DMS79 treated with DMSO at 0.1 percent for 48 hours (cell line): ENCODE measurements around the gene CTSW.
A peak's percentile ranks its signal among the peaks of the same experiment; 100 is the strongest.

Source experiments
- DNase-seq: peaks from one replicate; lab custom pipeline; 2025; lab: John Stamatoyannopoulos, UW

The CTSW gene

DNA sequence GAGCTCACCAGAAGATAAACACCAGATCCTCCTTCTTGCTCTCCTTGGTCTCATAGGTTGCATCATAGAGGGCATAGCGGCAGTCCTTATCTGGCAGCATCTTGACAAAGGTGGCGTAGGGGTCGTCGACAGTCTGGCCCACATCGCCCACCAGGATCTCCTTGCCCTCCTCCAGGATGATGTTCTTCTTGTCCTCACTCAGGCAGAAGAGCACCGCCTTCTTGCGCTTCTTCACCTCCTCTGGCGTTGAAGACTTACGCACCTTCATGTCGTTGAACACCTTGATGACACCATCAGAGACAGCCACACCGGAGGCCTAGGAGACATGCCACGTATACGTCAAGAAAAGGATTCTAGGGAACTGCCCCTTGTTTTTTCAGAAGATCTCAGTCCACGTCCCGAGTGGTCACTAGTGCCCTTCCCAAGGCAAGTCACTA lies 23.7 kb upstream of the CTSW start:
- no peak for DNase-seq

DNA sequence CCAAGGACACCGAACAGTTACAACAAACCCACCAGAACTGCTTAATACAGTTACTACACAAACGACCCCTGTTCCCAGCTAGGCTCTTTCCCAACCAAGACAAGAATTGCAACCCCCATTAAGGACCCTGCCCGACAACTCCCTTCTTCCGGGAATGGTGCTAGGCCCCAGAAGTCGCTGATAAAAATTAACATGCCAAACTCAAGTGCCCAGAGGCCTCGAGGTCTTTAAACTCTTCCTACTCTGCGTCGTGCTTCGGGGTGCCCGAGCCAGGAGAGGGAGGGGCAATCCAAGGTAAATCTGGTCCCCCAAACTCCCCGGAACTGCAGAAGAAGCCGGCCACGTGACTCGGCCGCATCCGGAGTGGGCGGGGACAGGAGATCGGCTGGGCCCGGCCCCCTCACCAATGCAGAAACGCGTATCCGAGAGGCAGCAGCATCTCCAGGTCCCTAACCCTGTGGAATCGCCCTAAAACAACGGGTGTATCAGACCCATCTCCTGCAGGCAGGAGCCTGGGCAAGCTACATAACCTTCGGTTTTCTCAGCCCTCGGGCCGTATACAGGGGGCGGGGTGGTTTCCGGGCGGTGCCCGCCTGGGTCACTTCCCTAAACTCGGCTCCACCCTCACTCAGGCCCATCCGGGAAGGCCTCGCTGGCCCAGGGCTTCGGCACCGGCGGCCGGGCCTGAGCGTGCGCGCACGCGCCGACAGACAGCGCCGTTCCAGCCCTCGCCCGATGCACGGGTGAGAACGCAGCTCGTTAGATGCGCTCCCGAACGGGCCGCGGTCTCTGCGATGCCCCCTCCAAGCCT lies 22.7 kb upstream of the CTSW start:
- DNase-seq: peak; percentile 24

DNA sequence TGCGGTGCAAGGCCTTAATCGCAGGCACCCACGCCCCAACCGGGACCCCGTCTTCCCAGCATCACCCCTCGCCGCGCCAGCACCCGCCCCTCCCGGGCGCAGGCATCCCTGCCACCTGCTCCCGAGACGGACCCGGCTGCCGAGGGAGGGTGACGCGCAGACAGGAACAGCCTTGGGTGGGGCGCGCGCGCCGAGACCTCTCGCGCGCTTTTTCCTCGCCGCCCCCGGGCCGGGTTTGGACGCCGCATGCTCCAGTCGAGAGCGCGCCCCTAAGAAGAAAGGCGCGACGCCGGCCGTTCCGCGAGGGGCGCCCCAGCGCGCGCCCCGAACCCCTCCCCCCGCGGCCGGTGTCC lies 22.2 kb upstream of the CTSW start:
- no peak for DNase-seq

DNA sequence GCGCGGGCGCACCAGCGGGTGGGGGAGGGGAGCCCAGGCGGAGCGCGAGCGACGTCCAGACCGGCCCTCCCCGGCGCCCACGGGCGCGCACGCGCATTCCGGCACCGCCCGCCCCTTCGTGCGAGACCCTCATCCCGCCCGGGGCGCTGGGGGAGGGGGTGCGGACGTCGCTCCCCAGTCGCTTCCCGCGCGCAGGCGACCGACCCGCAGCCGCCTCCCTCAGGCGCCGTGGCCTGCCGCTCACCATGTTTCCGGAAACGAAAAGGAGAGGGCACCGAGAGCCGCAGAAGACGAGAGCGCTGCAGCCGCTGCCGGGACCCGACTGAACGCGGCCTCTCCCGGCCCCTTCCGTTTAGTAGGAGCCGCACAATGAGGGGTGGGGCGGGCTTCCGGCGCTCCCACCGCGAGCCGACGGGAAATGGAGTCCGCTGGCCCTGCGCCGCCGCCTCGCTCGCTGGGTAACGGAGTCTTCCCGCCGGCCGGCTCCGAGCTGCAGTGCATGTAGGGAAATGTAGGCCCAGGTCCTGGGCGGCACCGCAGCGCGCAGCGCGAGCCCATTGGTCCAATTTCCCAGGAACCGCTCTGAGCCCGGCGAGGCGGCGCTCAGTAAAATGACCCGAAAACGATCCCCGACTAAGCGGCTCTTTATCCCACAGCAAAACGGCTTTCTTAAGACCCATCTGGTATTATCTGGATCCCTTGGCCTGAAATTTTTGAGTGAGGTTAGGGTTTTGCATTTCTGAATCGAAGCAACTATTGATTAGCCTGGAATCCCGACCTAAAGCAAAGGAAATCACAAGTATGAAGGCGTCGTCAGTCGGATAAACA lies 21.6 kb upstream of the CTSW start, which contains the start of gene CFL1:
Gene CFL1, minus strand, starts transcription at position 328 of the 828 bp plus-strand sequence. Its CDS starts 81 bp downstream, at position 247.
- DNase-seq: peak; percentile 92

DNA sequence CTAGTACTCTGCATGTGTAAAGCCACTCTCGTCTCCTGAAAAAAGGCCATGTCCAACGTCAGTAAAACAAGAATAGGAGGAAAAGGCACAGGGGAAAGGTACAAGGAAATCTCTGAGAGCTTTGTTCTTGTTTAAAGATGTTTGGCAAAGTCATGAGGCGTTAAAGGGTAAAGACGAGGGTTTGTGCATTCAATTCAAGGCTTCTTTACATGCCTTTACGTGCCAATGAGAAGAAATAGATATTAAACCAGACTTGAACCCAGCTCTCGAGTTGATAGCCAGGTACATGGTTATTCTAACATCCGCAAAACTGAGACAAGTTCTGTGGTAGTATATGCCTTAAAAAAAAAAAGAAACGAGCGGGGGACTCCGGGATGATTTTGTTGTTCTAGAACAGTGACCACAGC lies 21.0 kb upstream of the CTSW start:
- DNase-seq: no peak

DNA sequence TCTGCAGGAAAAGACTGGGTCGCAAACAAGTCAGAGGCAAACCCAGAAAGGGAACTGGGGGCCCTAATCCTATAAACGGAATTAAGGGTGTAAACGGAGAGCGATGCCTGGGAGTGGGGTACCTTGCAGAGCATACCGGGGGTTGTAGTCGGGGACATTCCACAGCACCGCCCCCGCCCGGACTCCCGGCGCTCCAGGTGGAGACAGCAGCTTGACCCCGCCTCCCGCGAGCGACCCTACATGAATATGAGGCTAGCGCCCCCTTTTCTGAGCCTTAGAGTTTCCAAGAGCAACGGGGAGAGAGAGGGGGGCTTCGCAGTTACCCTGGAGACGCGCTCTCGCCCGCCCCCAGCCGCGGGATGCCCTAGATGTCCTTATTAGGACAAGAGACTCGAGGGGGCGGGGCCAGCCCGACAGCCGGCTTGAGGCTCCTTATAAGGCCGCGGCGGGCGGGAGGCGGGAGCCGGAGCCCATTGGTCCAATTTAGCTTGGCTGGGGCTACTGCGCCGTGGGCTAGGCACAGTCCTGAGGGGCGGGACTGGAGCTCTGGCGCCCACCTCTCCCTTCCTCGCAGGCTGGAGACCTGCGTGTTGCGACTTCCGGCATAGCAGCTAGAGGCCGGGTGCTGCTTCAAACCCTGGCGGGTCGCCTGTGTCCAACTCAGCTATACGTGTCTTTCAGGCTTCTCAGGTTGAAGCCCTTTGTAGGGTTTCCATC lies 20.4 kb upstream of the CTSW start:
- peak; percentile 99 for DNase-seq

DNA sequence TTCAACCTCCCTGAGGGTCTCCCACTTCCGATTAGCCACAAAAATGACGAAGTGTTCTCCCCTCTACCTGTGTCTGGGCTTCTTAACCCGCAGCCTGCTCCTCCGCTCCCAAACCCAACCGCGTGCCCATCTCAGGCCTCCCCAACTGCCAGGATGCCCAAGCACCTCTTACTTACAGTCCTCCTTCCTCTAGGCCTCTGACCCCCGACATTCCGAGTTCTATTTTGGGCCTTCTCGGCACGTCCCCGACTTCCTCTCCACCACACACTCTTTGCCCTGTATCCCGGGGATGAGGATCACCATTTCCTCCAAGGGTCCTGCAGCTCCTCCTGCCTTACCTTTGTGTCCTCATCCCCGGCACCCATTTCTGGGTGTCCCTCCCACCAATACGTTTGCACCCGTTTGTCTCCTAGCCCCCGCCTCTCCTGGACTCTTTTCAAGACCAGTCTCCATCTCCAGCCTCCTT lies 19.8 kb upstream of the CTSW start:
- DNase-seq: no peak

DNA sequence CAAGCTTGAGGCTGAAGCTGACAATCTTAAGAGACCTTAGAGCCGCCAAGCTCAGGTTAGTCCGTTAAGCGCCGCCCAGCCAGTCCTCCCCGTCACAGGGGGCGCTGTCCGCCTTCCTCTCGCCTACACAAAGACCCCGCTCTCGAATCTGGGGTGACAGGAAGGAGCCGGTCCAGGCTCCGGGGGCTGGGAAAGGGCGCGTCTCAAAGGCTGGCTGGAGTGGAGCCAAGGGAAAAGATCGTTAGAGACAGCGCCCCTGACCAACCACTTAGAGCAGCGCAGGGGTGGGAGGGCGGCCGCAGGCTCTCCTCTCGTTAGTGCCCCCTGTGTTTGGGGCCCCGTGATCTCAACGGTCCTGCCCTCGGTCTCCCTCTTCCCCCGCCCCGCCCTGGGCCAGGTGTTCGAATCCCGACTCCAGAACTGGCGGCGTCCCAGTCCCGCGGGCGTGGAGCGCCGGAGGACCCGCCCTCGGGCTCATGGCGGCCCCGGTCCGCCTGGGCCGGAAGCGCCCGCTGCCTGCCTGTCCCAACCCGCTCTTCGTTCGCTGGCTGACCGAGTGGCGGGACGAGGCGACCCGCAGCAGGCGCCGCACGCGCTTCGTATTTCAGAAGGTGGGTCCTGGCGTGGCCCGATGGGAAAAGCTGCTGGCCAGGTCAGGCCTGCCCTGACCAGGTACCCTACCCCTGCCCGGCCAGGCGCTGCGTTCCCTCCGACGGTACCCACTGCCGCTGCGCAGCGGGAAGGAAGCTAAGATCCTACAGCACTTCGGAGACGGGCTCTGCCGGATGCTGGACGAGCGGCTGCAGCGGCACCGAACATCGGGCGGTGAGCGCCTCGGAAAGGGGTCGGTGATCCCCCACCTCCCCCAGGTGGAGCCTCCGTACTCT lies 19.1 kb upstream of the CTSW start, which contains the start of gene MUS81:
Gene MUS81, plus strand, starts transcription at position 156 of the 887 bp plus-strand sequence. Its CDS starts 321 bp downstream, at position 477.
- DNase-seq: peak; percentile 97

DNA sequence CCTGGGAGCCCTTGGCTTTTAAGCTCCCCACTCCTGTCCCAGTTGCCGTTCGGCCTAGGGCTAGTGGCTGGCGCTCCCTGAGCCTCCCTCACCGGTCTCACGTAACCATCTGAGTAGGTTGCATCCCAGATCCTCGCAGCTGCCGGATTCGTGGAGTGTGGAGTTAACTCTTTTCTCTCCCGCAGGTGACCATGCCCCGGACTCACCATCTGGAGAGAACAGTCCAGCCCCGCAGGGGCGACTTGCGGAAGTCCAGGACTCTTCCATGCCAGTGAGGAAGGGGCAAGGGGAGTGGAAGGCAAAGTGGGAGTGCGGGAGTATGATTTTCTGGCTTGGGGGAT lies 18.5 kb upstream of the CTSW start:
- DNase-seq: no peak

DNA sequence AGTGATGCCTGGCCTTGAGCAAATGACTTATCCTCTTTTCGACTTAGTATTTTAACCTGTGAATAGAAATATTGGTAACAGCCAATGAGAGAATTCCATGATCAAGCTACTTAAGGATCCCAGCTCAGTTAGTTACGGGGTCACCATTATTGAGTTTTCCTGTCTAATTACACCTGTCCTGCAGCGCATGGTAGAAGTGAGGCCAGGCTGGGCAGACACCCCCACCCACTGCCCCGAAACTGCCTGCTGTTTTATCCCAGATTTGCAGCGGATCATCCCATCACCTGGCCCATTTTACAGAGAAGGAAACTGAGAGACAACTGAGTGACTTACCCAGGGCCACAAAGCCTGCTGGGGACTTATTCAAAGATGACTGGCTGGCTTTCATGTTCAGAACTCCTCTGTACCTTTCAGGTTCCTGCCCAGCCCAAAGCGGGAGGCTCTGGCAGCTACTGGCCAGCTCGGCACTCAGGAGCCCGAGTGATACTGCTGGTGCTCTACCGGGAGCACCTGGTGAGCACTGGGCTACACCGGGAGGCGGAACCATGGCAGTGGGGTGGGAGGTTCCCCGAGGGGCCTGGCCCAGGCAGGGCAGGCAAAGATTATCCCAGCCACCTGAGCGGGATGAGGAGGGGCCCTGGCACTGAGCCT lies 18.0 kb upstream of the CTSW start:
- DNase-seq: no peak

DNA sequence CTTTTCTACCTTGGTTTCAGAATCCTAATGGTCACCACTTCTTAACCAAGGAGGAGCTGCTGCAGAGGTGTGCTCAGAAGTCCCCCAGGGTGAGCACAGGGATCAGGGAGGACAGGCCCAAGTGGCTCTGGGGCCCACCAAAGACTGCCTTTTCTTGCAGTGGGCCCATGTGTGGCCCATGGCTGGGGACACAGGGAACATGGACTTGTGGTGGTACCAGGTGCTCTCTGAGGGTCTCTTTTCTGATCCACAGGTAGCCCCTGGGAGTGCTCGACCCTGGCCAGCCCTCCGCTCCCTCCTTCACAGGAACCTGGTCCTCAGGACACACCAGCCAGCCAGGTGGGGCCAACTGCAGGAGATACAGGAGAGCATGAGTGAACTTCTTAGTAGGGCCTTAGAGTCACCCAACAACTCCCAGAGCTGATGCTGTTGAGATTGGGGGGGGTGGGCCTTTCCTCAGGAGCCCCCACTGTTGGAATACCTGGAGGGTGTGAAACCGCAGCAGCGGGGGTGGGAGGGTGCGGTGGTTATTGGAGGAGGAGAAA lies 17.4 kb upstream of the CTSW start:
- DNase-seq: no peak

DNA sequence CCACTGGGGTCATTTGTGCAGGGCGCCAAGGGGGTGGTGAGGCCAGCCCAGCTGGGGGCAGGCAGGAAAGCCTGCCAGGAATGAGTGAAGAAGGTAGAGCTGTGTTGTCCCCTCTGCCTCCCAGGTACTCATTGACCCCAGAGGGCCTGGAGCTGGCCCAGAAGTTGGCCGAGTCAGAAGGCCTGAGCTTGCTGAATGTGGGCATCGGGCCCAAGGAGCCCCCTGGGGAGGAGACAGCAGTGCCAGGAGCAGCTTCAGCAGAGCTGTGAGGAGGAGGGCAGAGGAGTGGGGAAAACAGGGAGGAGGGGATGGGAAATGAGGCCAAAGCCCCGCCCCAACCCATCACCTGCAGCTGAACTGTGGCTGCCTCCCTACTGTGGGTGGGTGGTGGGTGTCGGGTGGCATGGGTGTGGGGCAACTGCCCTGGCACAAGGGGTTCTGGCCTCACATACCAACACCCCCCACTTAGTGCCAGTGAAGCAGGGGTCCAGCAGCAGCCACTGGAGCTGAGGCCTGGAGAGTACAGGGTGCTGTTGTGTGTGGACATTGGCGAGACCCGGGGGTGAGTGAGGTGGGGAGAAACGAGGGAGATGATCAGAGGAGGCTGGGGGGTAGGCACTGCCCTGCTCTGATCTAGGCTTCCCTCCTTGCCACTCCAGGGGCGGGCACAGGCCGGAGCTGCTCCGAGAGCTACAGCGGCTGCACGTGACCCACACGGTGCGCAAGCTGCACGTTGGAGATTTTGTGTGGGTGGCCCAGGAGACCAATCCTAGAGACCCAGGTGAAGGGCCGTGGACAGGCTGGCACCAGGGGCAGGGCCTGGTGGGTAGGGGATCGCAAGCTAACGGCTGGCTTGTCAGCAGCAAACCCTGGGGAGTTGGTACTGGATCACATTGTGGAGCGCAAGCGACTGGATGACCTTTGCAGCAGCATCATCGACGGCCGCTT lies 16.4 kb upstream of the CTSW start:
- DNase-seq: no peak

DNA sequence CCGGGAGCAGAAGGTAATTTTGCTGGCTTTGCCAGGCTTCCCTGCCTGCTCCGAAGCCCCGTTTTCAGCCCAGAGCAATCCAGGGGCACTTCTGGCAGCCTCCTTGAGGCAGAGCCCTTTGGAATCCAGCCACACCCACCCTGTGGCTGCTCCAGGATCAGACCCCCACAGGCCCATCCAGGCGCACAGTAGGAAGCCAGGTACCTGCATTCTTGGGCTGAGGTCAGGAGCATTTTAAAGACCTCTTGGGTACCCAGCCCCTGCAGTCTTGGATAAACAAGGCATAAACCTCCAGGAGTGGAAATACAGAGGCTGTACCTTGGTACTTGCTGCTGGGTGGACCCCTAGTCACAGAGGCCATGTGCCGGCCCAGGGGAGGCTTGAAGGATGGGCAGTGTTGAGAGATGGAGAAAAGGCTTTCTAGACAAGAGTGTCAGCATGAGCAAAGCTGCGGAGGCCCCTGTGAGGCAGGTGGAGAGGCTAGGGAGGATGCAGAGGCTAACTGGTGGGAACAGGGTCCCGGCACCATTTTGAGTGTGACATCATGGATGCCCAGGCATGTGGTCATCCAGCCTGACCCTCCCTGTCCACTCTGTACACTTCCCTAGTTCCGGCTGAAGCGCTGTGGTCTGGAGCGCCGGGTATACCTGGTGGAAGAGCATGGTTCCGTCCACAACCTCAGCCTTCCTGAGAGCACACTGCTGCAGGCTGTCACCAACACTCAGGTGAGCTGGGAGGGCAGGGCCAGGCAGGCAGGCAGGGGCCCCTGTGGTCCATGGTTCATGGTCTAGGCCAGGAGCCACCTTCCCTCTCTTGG lies 15.5 kb upstream of the CTSW start:
- DNase-seq: no peak

DNA sequence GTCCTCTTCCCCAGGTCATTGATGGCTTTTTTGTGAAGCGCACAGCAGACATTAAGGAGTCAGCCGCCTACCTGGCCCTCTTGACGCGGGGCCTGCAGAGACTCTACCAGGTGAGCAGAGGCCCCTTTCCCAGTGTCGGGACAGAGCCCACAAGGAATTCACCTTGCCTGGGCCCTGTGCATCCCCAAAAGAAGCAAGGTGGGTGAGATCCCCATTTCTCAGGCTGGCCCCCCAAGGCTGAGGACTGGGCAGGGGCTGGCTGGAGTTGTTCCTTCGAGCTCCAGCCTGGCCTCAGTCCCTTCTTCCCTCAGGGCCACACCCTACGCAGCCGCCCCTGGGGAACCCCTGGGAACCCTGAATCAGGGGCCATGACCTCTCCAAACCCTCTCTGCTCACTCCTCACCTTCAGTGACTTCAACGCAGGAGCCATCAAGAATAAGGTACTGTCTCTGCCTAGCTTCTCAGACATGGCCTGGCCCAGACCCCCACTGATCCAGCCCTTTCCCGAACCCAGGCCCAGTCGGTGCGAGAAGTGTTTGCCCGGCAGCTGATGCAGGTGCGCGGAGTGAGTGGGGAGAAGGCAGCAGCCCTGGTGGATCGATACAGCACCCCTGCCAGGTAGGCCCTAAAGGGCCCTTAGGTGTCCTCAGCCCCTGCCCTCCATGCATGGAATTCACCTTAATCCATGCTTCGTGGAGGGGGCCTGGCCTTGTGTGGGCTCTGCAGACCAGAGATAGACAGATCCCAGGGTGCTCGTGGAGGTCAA lies 14.7 kb upstream of the CTSW start:
- no peak for DNase-seq

DNA sequence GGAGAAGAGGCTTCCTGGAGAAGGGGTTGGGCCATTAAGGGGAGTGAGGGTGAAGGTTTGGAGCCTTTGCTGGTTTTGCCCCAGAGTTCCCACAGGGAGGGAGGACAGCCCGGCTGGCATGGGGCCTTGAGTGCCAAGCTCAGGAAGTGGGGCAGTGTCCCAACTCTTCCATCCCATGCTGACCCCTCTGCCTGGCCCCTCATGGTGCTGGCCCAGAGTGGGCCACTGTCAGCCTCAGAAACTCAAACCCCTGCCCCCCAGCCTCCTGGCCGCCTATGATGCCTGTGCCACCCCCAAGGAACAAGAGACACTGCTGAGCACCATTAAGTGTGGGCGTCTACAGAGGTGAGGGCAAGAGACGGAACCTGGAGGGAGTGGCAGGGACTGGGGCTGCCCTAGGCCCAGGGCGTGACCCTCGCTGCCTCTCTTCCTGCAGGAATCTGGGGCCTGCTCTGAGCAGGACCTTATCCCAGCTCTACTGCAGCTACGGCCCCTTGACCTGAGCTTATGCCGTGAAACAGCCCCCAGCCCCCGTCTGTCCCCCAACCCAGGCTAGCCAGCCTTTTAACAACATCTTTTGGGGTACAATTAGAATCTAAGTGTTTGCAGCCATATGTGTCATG lies 14.0 kb upstream of the CTSW start:
- no peak for DNase-seq

DNA sequence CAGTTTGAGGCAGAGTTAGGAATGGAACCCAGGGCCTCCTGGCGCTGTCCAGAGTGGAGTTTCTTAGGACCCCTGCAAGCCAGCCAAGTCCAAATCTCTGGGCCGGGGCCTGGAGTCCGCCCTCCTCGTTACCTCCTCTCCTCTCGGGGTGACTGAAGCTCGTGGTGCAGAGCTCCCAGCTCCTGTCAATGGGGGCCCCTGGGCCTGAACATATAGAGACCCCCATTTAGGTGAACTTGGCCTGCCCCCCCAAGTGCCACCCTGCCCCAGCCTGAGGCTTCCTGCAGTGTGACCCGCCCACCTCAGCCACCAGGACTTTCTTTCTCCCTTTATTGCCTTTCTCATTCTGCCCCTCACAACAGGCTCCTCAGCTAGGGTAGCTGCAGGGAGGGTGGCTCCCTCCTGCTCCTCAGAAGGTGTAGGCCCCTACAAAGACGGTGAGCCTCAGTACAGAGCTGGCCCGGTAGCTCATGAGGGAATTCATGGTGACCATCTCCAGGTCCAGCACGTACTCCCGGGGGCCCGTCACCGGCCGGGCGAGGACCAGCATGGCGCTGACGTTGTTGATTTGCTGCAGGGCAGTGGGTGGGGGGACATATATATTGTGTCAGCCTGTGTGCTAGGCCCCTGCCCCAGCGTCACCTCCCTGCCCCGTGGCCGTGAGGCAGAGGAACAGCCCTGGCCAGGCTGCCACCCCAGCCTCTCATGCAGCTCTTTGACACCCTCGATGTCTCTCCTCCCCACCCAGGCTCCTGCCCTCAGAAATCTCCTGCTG lies 12.9 kb upstream of the CTSW start:
- no peak for DNase-seq
